HepG2 (cell line): ENCODE measurements around the gene OR2B2. TPM values are rescaled to one million over a fixed set of nuclear protein-coding genes. Genes with fewer than 3 reads are reported as not detected.

Experiments
- ATAC-seq: fragments of 200-7000 bp; cut with Tn5 transposase; 3 replicates; pipeline ENCODE4 v1.9.1; 2020; ENCODE audit warnings: mild to moderate bottlenecking, moderate library complexity
- BruUV-seq: library from RNA; stranded (reverse); fragments of 400-500 nt; replicated peaks from 2 replicates; lab custom pipeline; 2021; lab: Mats Ljungman, UMichigan
- CTCF ChIA-PET: fragments of 300-600 bp; formaldehyde crosslinking; extraction: SDS; loops from one replicate; lab custom pipeline; 2021; ENCODE audit warnings: low total read pairs, inconsistent platforms, low intra/inter-chr PET ratio; lab: Yijun Ruan, JAX
- POLR2A ChIA-PET: fragments of 350-600 bp; sonication (Branson Sonifier 250); formaldehyde crosslinking; loops from one replicate; lab custom pipeline; 2020; ENCODE audit warnings: antibody characterized with exemption, inconsistent platforms; lab: Yijun Ruan, JAX
- DNase-seq: peaks from one replicate; pipeline ENCODE4 v3.0.0-alpha.2; 2015; ENCODE audit warnings: low spot score
- FAIRE-seq: peaks from 3 replicates; lab custom pipeline; 2011; peaks lifted over from hg19 to GRCh38; lab: Jason Lieb, UNC
- H2AFZ ChIP-seq: one replicate; pipeline ENCODE4 v1.6.1; 2011; ENCODE audit warnings: low read length, inconsistent platforms
- H3K27ac ChIP-seq: fragments of 300-600 bp; 3 replicates; pipeline ENCODE4 v1.8.0; 2011; ENCODE audit warnings: mixed run types, mild to moderate bottlenecking, mixed read lengths, low read length, inconsistent platforms; ENCODE audit not compliant: insufficient read depth; ENCODE audit errors: extremely low read length
- H3K27me3 ChIP-seq, 2 experiments: fragments of 200-600 bp in 1 of 2; 2 replicates in 1 of 2; 3 replicates in 1 of 2; pipeline versions ENCODE4 v1.6.0 to v1.8.0; 2011; ENCODE audit warnings: low read length in 2 of 2, mild to moderate bottlenecking in 2 of 2, moderate library complexity in 2 of 2, inconsistent platforms in 1 of 2; ENCODE audit not compliant: insufficient read depth in 2 of 2, control insufficient read depth in 1 of 2
- H3K36me3 ChIP-seq, 2 experiments: fragments of 200-600 bp in 1 of 2; replicated peaks in 1 of 2; 2 replicates in 1 of 2; 3 replicates in 1 of 2; pipeline versions ENCODE4 v1.5.1 to v1.8.0; 2011; ENCODE audit warnings: low read length in 2 of 2, inconsistent platforms in 1 of 2; ENCODE audit not compliant: insufficient read depth in 2 of 2, control insufficient read depth in 1 of 2
- H3K4me1 ChIP-seq: 2 replicates; pipeline ENCODE4 v1.5.1; 2012; ENCODE audit warnings: low read length, inconsistent platforms; ENCODE audit not compliant: insufficient read depth
- H3K4me2 ChIP-seq: 2 replicates; pipeline ENCODE4 v1.6.0; 2011; ENCODE audit warnings: low read depth, low read length, inconsistent platforms
- H3K4me3 ChIP-seq, 3 experiments: fragments of 200-600 bp in 1 of 3; sonication (generic), shearing (Covaris generic) in 1 of 3; replicated peaks in 1 of 3; 2 replicates each; pipeline ENCODE4 v1.5.1; 2011 to 2016; ENCODE audit warnings: low read length in 3 of 3, inconsistent platforms in 2 of 3, low read depth in 2 of 3, mild to moderate bottlenecking in 2 of 3, control low read depth in 1 of 3, mixed read lengths in 1 of 3; ENCODE audit not compliant: insufficient read depth in 1 of 3
- H3K79me2 ChIP-seq: one replicate; pipeline ENCODE4 v1.6.1; 2011; ENCODE audit warnings: low read length, inconsistent platforms; ENCODE audit not compliant: insufficient read depth
- H3K9ac ChIP-seq: 2 replicates; pipeline ENCODE4 v1.6.0; 2011; ENCODE audit warnings: mild to moderate bottlenecking, low read depth, low read length, inconsistent platforms; ENCODE audit not compliant: insufficient read depth
- H3K9me3 ChIP-seq: 2 replicates; pipeline ENCODE4 v1.5.1; 2012; ENCODE audit warnings: mild to moderate bottlenecking, low read length
- H4K20me1 ChIP-seq: 2 replicates; pipeline ENCODE4 v1.6.0; 2011; ENCODE audit warnings: inconsistent platforms, mild to moderate bottlenecking, low read length, moderate library complexity; ENCODE audit not compliant: insufficient read depth
- CHD4 ChIP-seq: fragments of 200-600 bp; sonication (generic); IDR thresholded peaks from 2 replicates; pipeline ENCODE4 v1.7.0; 2017; ENCODE audit warnings: mild to moderate bottlenecking, low read length, borderline replicate concordance
- DNMT1 ChIP-seq: sonication (generic); formaldehyde crosslinking; IDR thresholded peaks from 2 replicates; pipeline ENCODE4 v1.5.1; 2020; ENCODE audit warnings: mild to moderate bottlenecking, missing genetic modification reagents
- EHMT2 ChIP-seq: fragments of 200-600 bp; sonication (generic); IDR thresholded peaks from 2 replicates; pipeline ENCODE4 v1.7.0; 2017; ENCODE audit warnings: antibody characterized with exemption, low read depth, low read length, borderline replicate concordance
- HMG20A ChIP-seq: IDR thresholded peaks from 2 replicates; pipeline ENCODE4 v1.6.1; 2016; ENCODE audit warnings: borderline replicate concordance
- MAF1 ChIP-seq: sonication (generic); formaldehyde crosslinking; IDR thresholded peaks from 2 replicates; pipeline ENCODE4 v1.5.0; 2020; ENCODE audit warnings: missing genetic modification reagents, borderline replicate concordance
- MXI1 ChIP-seq: IDR thresholded peaks from 3 replicates; pipeline ENCODE4 v1.6.1; 2012; ENCODE audit warnings: low read depth, low read length, inconsistent platforms, borderline replicate concordance
- NPAS2 ChIP-seq: sonication (generic); formaldehyde crosslinking; IDR thresholded peaks from 2 replicates; pipeline ENCODE4 v1.8.0; 2022; ENCODE audit warnings: mild to moderate bottlenecking, missing genetic modification reagents, borderline replicate concordance
- PAF1 ChIP-seq: IDR thresholded peaks from 2 replicates; pipeline ENCODE4 v1.6.1; 2016; ENCODE audit warnings: missing genetic modification reagents, missing compliant biosample characterization
- PRMT3 ChIP-seq: sonication (generic); formaldehyde crosslinking; IDR thresholded peaks from 2 replicates; pipeline ENCODE4 v1.8.1; 2022; ENCODE audit warnings: low read depth, mild to moderate bottlenecking, moderate library complexity, missing genetic modification reagents, borderline replicate concordance
- SMC3 ChIP-seq: IDR thresholded peaks from 2 replicates; pipeline ENCODE4 v1.6.1; 2011; ENCODE audit warnings: low read length, improper control_type of control experiment
- SP5 ChIP-seq: IDR thresholded peaks from 2 replicates; pipeline ENCODE4 v1.6.1; 2016; ENCODE audit warnings: low read depth, borderline replicate concordance
- SYNCRIP ChIP-seq: fragments of 200-400 bp; formaldehyde crosslinking; IDR thresholded peaks from 2 replicates; pipeline ENCODE4 v1.6.1; 2018; ENCODE audit warnings: mild to moderate bottlenecking, low read depth, low read length; ENCODE audit not compliant: insufficient read depth
- TGIF2 ChIP-seq: IDR thresholded peaks from 2 replicates; pipeline ENCODE4 v1.6.1; 2016; ENCODE audit warnings: control low read depth, missing compliant biosample characterization
- U2AF2 ChIP-seq: fragments of 200-400 bp; formaldehyde crosslinking; IDR thresholded peaks from 2 replicates; pipeline ENCODE4 v1.6.1; 2017; ENCODE audit warnings: low read depth, mild to moderate bottlenecking, low read length
- ZBTB21 ChIP-seq: sonication (generic); formaldehyde crosslinking; IDR thresholded peaks from 2 replicates; pipeline ENCODE4 v1.4.0; 2020; ENCODE audit warnings: missing genetic modification reagents
- ZFP62 ChIP-seq: sonication (generic); formaldehyde crosslinking; IDR thresholded peaks from 2 replicates; pipeline ENCODE4 v1.4.0; 2020; ENCODE audit warnings: missing genetic modification reagents
- ZMYM2 ChIP-seq: sonication (generic); formaldehyde crosslinking; IDR thresholded peaks from 2 replicates; pipeline ENCODE4 v1.8.0; 2022; ENCODE audit warnings: mild to moderate bottlenecking, missing genetic modification reagents
- ZNF280B ChIP-seq: sonication (generic); formaldehyde crosslinking; IDR thresholded peaks from 2 replicates; pipeline ENCODE4 v1.5.0; 2020; ENCODE audit warnings: missing genetic modification reagents, mild to moderate bottlenecking, borderline replicate concordance
- ZNF781 ChIP-seq: sonication (generic); formaldehyde crosslinking; IDR thresholded peaks from 2 replicates; pipeline ENCODE4 v1.5.1; 2020; ENCODE audit warnings: borderline replicate concordance, mild to moderate bottlenecking, missing genetic modification reagents; ENCODE audit errors: not compliant biosample characterization
- ZNF83 ChIP-seq: sonication (generic); formaldehyde crosslinking; IDR thresholded peaks from 2 replicates; pipeline ENCODE4 v1.4.0; 2020; ENCODE audit warnings: missing genetic modification reagents, mild to moderate bottlenecking, borderline replicate concordance
- in situ Hi-C: cut with HindIII; loops from 2 replicates; pipeline ENCODE4 v1.10.0; 2017; ENCODE audit warnings: low pct_unique_long_range_greater_than_20kb; ENCODE audit not compliant: extremely low pct_ligation_motif_present
- intact Hi-C: fragments of 100-400 bp; cut with micrococcal nuclease; formaldehyde crosslinking; loops from one replicate; pipeline ENCODE4 v1.10.0; 2022; ENCODE audit not compliant: unreplicated experiment
- polyA plus RNA-seq, 8 experiments: library from polyadenylated mRNA; depleted of rRNA in 3 of 8; stranded (reverse) in 7 of 8; unstranded in 1 of 8; fragments of >200 nt; fragmentation: Illumina TruSeq in 4 of 8; extraction: Trizol in 4 of 8; gene quantifications; 2 replicates each; pipeline versions ENCODE4 v1.2.1 to v1.2.3, GENCODE V29; 2011 to 2016; ENCODE audit warnings: low read depth in 4 of 8, missing spikeins in 1 of 8, mixed read lengths in 1 of 8; ENCODE audit not compliant: insufficient read depth in 1 of 8
- total RNA-seq, 5 experiments: library from RNA; depleted of rRNA; stranded (reverse); fragments of >200 nt; fragmentation: Illumina TruSeq; extraction: Trizol; gene quantifications; 2 replicates each; pipeline ENCODE4 v1.2.3, GENCODE V29; 2016; ENCODE audit warnings: low read depth in 1 of 5
- TF ChIP-seq, protein P1 (sequence below): sonication (generic); formaldehyde crosslinking; IDR thresholded peaks from 2 replicates; pipeline ENCODE4 v1.5.0; 2020; ENCODE audit warnings: missing genetic modification reagents
- TF ChIP-seq, protein P2 (sequence below): sonication (generic); formaldehyde crosslinking; conservative IDR thresholded peaks from 2 replicates; pipeline ENCODE4 v1.8.1; 2023; ENCODE audit warnings: missing genetic modification reagents

Gene OR2B2
- total and polyA plus RNA-seq, 2 of the 13 experiments (the other 11 are each of a cell fraction or from before 2014, with no cell fraction given) = not detected

DNA sequence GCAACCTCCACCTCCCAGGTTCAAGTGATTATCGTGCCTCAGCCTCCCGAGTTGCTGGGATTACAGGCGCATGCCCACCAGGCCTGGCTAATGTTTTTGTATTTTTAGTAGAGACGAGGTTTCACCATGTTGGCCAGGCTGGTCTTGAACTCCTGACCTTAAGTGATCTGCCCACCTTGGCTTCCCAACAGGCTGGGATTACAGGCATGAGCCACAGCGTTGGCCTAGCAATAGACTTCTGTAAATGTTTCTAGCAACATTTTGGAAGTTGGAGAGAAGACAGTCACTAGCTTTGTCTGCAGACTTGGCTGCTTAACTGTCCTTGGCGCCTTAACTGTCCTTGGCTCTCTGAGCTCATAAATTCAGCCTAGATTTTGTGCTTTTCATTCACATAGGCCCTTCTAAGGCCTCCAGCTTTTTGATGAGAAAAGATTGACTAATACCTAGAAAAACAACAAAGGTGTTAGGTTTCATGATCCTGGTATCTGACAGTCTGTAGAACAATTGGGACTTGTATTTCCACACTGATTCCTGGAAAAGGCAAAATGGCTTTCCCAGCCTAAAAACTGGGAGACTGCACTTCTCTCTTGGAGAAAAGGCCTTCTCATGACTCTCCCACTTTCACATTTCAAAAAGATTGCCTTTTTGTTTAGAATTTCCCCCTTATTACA, 49.7 kb downstream of the OR2B2 start (continued):
- TF ChIP-seq ZNF280B (CRISPR knock-in tag) = no peak
- TF ChIP-seq PAF1 (CRISPR knock-in tag) = no peak
- TF ChIP-seq SP5 (CRISPR knock-in tag) = no peak
- TF ChIP-seq U2AF2 = no peak
- TF ChIP-seq HMG20A (CRISPR knock-in tag) = no peak; the same call in 1 of the 2 replicates
- no peak for TF ChIP-seq ZBTB21
- no peak for TF ChIP-seq SMC3

DNA sequence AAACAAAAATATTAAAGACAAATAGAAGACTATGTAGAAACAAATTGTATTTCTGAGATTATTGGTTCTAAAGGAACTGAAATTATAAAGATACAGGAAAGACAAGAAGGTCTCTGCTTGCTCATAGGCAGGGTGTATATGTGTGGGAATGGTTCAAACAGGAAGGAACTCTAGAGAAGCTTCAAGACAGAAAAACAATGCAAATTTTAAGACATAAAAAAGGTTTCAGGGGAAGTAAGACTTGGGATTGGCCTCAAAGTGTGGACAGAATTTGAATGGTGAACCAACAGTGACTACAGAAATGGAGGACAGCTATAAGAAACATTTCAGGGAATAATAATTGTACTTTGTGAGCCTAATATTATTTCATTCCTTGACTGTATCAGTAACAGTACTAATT, 50.3 kb downstream of the OR2B2 start:
- CTCF ChIA-PET = no interaction called here
- no peaks in the 10 kb centered on the region for H3K9me3 ChIP-seq
- no peak overlapping the region for H3K4me3 ChIP-seq
- peaks cover 37% of the 10 kb centered on the region for H3K4me1 ChIP-seq
- no TSS peak for BruUV-seq
- in situ Hi-C loops (no loop called here), intact Hi-C loops (no loop called here)
- no peaks in the 10 kb centered on the region for H3K79me2 ChIP-seq
- H3K36me3 ChIP-seq = no peaks in the 10 kb centered on the region
- H3K4me2 ChIP-seq = no peak overlapping the region
- H3K27ac ChIP-seq = no peak overlapping the region
- ATAC-seq (no peak), FAIRE-seq (no peak), DNase-seq (no peak)
- H3K9ac ChIP-seq = no peak overlapping the region
- POLR2A ChIA-PET = interaction anchor here (1.1 kb wide), 1 partner anchor 24 kb away, joined by 8 read pairs; a partner anchor contains a TSS
- peaks cover 0 to 17% of the 10 kb centered on the region in 2 experiments; a peak in 3 of 5 replicates for H3K27me3 ChIP-seq
- no peak overlapping the region for H2AFZ ChIP-seq
- H4K20me1 ChIP-seq = no peaks in the 10 kb centered on the region
- TF ChIP-seq ZNF781 (CRISPR knock-in tag) (no peak), TGIF2 (no peak), ZNF83 (no peak), PRMT3 (no peak), ZMYM2 (CRISPR knock-in tag) (no peak), NPAS2 (no peak), MXI1 (no peak), CHD4 (no peak), DNMT1 (CRISPR knock-in tag) (no peak), SYNCRIP (no peak), MAF1 (no peak), ZFP62 (no peak), HMG20A (CRISPR knock-in tag) (no peak), EHMT2 (no peak)
- TF ChIP-seq, protein P1, sequence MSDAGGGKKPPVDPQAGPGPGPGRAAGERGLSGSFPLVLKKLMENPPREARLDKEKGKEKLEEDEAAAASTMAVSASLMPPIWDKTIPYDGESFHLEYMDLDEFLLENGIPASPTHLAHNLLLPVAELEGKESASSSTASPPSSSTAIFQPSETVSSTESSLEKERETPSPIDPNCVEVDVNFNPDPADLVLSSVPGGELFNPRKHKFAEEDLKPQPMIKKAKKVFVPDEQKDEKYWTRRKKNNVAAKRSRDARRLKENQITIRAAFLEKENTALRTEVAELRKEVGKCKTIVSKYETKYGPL (CRISPR knock-in tag) = no peak
- TF ChIP-seq, protein P2, sequence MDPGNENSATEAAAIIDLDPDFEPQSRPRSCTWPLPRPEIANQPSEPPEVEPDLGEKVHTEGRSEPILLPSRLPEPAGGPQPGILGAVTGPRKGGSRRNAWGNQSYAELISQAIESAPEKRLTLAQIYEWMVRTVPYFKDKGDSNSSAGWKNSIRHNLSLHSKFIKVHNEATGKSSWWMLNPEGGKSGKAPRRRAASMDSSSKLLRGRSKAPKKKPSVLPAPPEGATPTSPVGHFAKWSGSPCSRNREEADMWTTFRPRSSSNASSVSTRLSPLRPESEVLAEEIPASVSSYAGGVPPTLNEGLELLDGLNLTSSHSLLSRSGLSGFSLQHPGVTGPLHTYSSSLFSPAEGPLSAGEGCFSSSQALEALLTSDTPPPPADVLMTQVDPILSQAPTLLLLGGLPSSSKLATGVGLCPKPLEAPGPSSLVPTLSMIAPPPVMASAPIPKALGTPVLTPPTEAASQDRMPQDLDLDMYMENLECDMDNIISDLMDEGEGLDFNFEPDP (CRISPR knock-in tag) = no peak
